ENCODE results near the gene GJA1.

GRCh38 chr6:121428872-121429756 lies 6.3 kb upstream of the GJA1 start:
- TF ChIP-seq CTCF (IDR thresholded peaks at IDR 0.05) (no peak), POLR2A (IDR thresholded peaks at IDR 0.05) (no peak)
